Fibroblast of mammary gland (primary cell): ENCODE measurements around the gene REL.

Source experiments
- DNase-seq: peaks from one replicate; pipeline ENCODE4 v3.0.0-alpha.2; 2010; ENCODE audit warnings: low read depth
- H3K4me3 ChIP-seq: 2 replicates; pipeline ENCODE4 v1.5.1; 2011; ENCODE audit warnings: low read depth, mild to moderate bottlenecking, low read length, moderate library complexity; ENCODE audit not compliant: control insufficient read depth
- TF ChIP-seq, protein P1 (sequence below): conservative IDR thresholded peaks from 2 replicates; pipeline ENCODE4 v1.5.1; 2011; ENCODE audit warnings: low read depth, low read length, inconsistent platforms; ENCODE audit not compliant: control insufficient read depth, insufficient read depth

The REL gene

DNA sequence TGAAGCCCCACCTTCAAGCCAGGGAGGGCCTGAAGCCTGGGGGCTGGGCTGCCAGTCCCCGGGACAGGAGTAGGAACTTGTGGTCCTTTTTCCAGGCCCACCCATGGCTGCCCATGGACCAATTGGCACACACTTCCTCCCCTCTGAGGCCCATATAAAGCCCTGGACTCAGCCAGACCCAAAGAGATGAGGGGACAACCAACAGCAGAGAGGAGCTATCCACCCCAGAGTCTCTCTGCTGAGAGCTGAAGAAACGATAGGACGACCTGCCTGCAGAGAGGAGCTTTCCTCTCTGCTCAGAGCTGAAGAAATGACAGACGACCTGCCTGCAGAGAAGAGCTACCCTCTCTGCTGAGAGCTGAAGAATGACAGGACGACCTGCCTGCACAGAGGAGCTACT lies 92.3 kb downstream of the REL start:
- TF ChIP-seq, protein P1, sequence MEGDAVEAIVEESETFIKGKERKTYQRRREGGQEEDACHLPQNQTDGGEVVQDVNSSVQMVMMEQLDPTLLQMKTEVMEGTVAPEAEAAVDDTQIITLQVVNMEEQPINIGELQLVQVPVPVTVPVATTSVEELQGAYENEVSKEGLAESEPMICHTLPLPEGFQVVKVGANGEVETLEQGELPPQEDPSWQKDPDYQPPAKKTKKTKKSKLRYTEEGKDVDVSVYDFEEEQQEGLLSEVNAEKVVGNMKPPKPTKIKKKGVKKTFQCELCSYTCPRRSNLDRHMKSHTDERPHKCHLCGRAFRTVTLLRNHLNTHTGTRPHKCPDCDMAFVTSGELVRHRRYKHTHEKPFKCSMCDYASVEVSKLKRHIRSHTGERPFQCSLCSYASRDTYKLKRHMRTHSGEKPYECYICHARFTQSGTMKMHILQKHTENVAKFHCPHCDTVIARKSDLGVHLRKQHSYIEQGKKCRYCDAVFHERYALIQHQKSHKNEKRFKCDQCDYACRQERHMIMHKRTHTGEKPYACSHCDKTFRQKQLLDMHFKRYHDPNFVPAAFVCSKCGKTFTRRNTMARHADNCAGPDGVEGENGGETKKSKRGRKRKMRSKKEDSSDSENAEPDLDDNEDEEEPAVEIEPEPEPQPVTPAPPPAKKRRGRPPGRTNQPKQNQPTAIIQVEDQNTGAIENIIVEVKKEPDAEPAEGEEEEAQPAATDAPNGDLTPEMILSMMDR: no peak

DNA sequence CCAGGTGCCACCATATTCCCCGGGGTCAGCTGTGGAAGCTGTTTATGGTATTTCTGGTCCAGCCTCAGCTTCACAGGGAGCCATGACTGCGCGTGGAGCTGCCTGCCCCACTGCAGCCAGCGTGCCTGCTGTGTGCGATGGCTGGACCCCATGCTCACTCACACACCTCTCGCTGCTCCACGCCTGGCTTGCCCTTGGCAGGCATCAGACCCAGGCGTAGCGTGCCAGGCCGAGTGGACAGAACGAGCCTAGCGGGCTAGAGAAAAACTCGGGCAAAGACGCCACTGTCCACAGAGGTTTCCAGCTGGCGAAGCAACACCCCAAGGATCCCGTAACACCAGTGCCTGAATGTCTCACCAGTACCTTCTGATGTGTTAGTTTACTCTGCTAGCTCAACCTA lies 93.3 kb downstream of the REL start:
- DNase-seq: no peak
- TF ChIP-seq, protein P1: no peak
- no peak overlapping the region for H3K4me3 ChIP-seq

More for the DNA sequence above, 92.3 kb downstream of the REL start:
- no peak for DNase-seq
- H3K4me3 ChIP-seq: no peak overlapping the region
